Kidney tubule cell (primary cell): ENCODE results near the gene LCN9.
"Not testable (repeated sequence)": the region's sequence is repeated elsewhere in the genome, so short reads cannot be mapped to it uniquely, and the experiment has no call there.

Experiments used
- DNase-seq: peaks from one replicate; pipeline ENCODE4 v3.0.0-alpha.2; 2018; ENCODE audit warnings: low spot score

LCN9 gene

GRCh38 chr9:135662758-135663450 lies at the start of gene LCN9:
LCN9 (plus strand) TSS chr9:135663309; CDS start chr9:135663322, 13 bp downstream.
- no peak for DNase-seq

GRCh38 chr9:135613946-135614805 lies 48.9 kb upstream of the LCN9 start:
- no peak for DNase-seq

- no peak for DNase-seq
Measured at GRCh38 chr9:135614821-135615665, 48.1 kb upstream of the LCN9 start.

GRCh38 chr9:135615666-135616618 lies 47.2 kb upstream of the LCN9 start:
- DNase-seq: no peak

- no peak for DNase-seq
Measured at GRCh38 chr9:135616619-135617537, 46.2 kb upstream of the LCN9 start.

- DNase-seq: no peak
Measured at GRCh38 chr9:135617538-135617900, 45.6 kb upstream of the LCN9 start.

GRCh38 chr9:135617991-135618411 lies 45.1 kb upstream of the LCN9 start:
- no peak for DNase-seq

GRCh38 chr9:135618866-135619598 lies 44.1 kb upstream of the LCN9 start:
- DNase-seq: no peak

GRCh38 chr9:135619599-135619886 lies 43.6 kb upstream of the LCN9 start:
- no peak for DNase-seq

GRCh38 chr9:135620558-135620957 lies 42.6 kb upstream of the LCN9 start:
- no peak for DNase-seq

GRCh38 chr9:135622415-135623020 lies 40.6 kb upstream of the LCN9 start:
- no peak for DNase-seq

GRCh38 chr9:135624282-135624681 lies 38.8 kb upstream of the LCN9 start:
- no peak for DNase-seq

- DNase-seq: no peak
Measured at GRCh38 chr9:135632841-135633240, 30.3 kb upstream of the LCN9 start.

- DNase-seq: not testable (repeated sequence)
Measured at GRCh38 chr9:135636930-135637530, 26.1 kb upstream of the LCN9 start.

GRCh38 chr9:135639196-135639595 lies 23.9 kb upstream of the LCN9 start, which contains the start of gene GLT6D1:
GLT6D1 (minus strand) TSS chr9:135639540; CDS start chr9:135639187, 353 bp downstream.
- no peak for DNase-seq

GRCh38 chr9:135641047-135641446 lies 22.1 kb upstream of the LCN9 start:
- DNase-seq: no peak

GRCh38 chr9:135641745-135642144 lies 21.4 kb upstream of the LCN9 start:
- DNase-seq: no peak

- no peak for DNase-seq
Measured at GRCh38 chr9:135644631-135645218, 18.4 kb upstream of the LCN9 start.
